Epithelial cell of proximal tubule (primary cell): ENCODE measurements around the gene NUP210. TPM values are rescaled to one million over a fixed set of nuclear protein-coding genes. Genes with fewer than 3 reads are reported as not detected.

Source experiments
- DNase-seq: peaks from one replicate; pipeline ENCODE4 v3.0.0-alpha.2; 2011; ENCODE audit warnings: low read depth
- H3K4me3 ChIP-seq: 2 replicates; pipeline ENCODE4 v1.5.1; 2011; ENCODE audit warnings: low read depth, mild to moderate bottlenecking, low read length
- total RNA-seq: library from RNA; depleted of rRNA; stranded (reverse); fragments of >200 nt; gene quantifications from 2 replicates; pipeline ENCODE4 v1.2.3, GENCODE V29; 2015
- TF ChIP-seq, protein P1 (sequence below): conservative IDR thresholded peaks from 2 replicates; pipeline ENCODE4 v1.5.1; 2012; ENCODE audit warnings: low read depth, mild to moderate bottlenecking, low read length

Gene NUP210
- total RNA-seq, 1 donor from 2014 or later: 40.1 TPM

DNA sequence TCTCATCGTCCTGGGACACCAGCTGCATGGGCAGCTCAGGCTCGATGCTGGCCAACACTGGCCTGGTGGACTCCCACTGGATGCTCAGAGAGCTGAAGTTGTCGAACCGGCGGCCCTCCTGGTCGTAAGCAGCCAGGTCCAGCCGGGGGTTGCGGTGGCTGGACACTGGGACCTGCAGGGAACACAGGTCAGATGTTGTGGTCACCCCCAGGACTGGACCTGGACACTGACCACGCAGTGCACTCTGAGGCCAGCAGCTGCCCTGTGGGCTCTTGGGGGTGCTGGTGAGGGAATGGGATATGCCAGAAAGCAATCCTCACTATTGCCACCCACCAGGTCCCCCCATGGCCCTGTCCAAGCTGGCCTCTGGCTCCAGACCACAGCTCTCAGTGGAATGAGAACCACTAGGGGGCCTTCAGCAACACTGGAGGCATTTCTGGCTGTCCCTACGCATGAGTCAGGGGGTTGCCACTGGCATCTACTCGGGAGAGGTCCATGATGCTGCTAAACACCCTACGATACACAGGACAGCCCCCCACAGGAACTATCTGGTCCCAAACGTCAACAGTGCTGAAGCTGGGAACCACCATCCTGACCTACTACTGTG is 66.1 kb downstream of the NUP210 start:
- DNase-seq: no peak
- no peak overlapping the region for H3K4me3 ChIP-seq
- TF ChIP-seq, protein P1, sequence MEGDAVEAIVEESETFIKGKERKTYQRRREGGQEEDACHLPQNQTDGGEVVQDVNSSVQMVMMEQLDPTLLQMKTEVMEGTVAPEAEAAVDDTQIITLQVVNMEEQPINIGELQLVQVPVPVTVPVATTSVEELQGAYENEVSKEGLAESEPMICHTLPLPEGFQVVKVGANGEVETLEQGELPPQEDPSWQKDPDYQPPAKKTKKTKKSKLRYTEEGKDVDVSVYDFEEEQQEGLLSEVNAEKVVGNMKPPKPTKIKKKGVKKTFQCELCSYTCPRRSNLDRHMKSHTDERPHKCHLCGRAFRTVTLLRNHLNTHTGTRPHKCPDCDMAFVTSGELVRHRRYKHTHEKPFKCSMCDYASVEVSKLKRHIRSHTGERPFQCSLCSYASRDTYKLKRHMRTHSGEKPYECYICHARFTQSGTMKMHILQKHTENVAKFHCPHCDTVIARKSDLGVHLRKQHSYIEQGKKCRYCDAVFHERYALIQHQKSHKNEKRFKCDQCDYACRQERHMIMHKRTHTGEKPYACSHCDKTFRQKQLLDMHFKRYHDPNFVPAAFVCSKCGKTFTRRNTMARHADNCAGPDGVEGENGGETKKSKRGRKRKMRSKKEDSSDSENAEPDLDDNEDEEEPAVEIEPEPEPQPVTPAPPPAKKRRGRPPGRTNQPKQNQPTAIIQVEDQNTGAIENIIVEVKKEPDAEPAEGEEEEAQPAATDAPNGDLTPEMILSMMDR: peak; percentile 53

DNA sequence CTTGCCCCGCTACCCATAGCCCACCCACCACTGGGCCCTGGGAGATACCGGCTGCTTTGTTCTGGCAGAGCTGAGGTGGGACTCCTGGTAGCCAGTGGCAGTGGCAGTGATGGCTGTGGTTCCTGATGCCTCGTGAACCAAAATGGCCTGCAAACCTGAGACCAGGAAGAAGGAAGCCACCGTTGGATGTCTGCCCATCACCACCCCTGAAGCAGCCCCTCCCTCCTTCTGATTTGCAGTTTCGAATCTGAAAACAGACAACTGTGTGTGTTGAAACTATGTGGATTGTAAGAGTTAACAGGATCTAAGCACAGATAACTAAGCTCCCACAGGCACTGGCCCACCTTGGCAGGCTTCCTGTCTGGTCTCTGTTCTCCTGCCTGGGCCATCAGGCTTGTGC is 66.6 kb downstream of the NUP210 start:
- TF ChIP-seq, protein P1: no peak
- no peak overlapping the region for H3K4me3 ChIP-seq
- DNase-seq: no peak

DNA sequence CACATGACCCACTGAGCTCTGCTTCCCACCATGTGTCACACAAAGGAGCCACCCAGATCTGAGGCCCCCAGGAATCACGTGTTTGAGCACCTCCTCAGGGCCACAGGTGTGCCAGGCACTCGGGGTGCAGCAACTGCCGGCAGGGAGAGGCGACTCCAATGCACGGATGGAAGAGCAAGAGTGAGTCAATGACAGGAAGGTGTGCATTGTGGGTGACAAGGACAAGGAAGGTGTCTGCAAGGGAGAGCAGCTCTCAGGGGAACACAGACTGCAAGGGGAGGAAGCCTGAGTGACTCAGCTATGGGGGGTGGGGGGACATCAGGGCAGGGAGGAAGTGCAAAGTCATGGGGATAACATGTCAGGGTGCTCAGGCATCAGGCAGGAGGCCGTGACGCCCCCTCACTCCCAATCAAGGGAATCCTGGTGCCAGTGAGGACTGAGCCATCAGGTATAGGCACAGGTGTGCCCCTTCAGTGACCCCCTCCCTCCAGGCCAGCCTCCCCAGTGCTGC is 67.4 kb downstream of the NUP210 start:
- TF ChIP-seq, protein P1: no peak
- no peak for DNase-seq
- no peak overlapping the region for H3K4me3 ChIP-seq

DNA sequence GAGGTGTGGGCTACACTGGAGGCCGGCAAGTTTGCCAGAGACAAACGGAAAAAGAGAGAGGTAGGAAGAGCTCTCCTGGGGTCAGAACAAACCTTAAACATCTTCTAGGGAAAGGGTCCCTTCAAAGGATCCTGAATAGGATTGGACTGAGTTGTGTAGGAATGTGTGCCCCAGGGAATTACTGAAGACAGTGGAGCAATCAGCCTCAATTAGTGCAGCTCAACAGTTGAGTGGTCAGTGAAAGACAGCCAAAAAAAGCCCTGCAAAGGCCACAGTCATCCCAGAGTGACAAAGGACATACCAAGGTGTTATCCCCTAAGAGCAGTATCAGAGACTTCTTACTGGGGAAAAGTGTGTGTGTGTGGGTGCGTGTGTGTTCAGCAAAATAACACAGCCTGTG is 70.3 kb downstream of the NUP210 start:
- no peak for DNase-seq
- no peak overlapping the region for H3K4me3 ChIP-seq
- TF ChIP-seq, protein P1: no peak

DNA sequence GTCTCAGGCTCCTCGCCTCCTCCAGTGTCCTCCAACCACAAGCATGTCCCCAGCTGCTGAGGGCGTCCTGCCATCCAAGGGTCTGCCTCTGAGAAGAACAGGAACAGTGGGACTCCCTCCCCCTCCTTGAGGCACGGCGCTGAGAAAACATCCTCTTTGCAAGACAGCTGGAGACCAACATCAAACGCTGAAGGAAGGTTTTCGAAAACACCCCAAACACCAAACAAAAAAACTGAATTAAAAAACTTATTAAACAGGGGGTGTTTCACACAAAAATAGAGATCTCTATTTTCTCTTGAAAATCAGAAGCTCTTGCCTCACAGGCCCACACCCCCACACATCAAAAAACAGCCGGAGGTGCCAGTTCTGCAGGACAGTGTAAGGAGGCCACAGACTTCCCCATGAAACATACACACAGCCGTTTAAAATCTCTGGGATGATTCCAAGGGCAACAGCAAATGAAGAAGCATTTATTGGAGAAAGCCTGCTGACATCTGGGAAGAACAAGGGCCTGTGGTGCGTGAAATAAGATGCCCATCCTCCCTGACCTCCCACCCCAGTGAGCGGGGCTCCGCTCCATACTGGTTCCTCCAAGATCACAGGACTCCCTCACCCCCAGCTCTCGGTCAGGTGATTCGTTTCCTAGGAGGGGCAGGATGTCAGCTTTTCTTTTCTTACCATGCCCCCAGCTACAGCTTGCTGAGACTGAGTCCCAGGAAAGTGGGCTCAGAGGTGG is 71.3 kb downstream of the NUP210 start:
- no peak overlapping the region for H3K4me3 ChIP-seq
- TF ChIP-seq, protein P1: no peak
- no peak for DNase-seq

DNA sequence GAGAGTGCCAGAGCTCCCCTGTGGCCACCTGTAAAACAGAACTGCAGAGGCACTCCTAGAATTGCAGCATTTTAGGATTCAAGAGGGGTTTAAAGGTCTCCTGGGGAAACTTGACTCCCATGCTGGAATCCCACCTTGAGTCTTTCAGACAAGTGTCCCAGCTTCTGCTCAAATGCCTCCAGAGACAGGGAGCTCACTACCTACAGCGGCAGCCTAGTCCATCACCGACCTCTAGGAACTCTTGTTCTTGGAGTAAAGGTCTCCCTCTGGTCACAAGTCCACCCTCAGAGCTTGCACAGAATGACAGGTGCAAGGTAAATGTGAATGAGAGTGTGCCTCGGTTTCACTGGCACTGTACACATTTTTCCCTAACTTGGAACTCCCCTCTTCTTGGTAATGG is 72.0 kb downstream of the NUP210 start:
- TF ChIP-seq, protein P1: no peak
- no peak overlapping the region for H3K4me3 ChIP-seq
- no peak for DNase-seq
